GM21447 (cell line): ENCODE results near the gene VPS37C.

ENCODE experiments used
- ATAC-seq: cut with Tn5 transposase; IDR thresholded peaks from one replicate; pipeline ENCODE4 v1.9.1; 2021; ENCODE audit not compliant: unreplicated experiment

The VPS37C gene

GRCh38 chr11:61155741-61156140 lies 5.5 kb downstream of the VPS37C start:
- no peak for ATAC-seq

- no peak for ATAC-seq
These were observed 5.9 kb downstream of the VPS37C start for GRCh38 chr11:61155312-61155711.

GRCh38 chr11:61154528-61154927 lies 6.7 kb downstream of the VPS37C start:
- no peak for ATAC-seq

GRCh38 chr11:61153593-61154095 lies 7.6 kb downstream of the VPS37C start:
- ATAC-seq = no peak

- ATAC-seq = no peak
These were observed 8.2 kb downstream of the VPS37C start for GRCh38 chr11:61152816-61153592.

- ATAC-seq = no peak
These were observed 9.5 kb downstream of the VPS37C start for GRCh38 chr11:61151545-61152252.

GRCh38 chr11:61150706-61151544 lies 10.3 kb downstream of the VPS37C start:
- no peak for ATAC-seq

GRCh38 chr11:61149624-61150615 lies 11.3 kb downstream of the VPS37C start:
- no peak for ATAC-seq

- ATAC-seq = no peak
These were observed 13.2 kb downstream of the VPS37C start for GRCh38 chr11:61147791-61148620.

GRCh38 chr11:61147271-61147670 lies 14.0 kb downstream of the VPS37C start:
- no peak for ATAC-seq

- ATAC-seq = no peak
These were observed 14.8 kb downstream of the VPS37C start for GRCh38 chr11:61146416-61146815.

- ATAC-seq = no peak
These were observed 15.8 kb downstream of the VPS37C start for GRCh38 chr11:61145228-61146005.

GRCh38 chr11:61144511-61145179 lies 16.6 kb downstream of the VPS37C start:
- no peak for ATAC-seq

- no peak for ATAC-seq
These were observed 18.8 kb downstream of the VPS37C start for GRCh38 chr11:61142424-61142823.

- ATAC-seq = no peak
These were observed 19.6 kb downstream of the VPS37C start for GRCh38 chr11:61141601-61142028.

- ATAC-seq = no peak
These were observed 20.8 kb downstream of the VPS37C start for GRCh38 chr11:61140416-61140815.

- no peak for ATAC-seq
These were observed 21.8 kb downstream of the VPS37C start for GRCh38 chr11:61139387-61139786.

- ATAC-seq = no peak
These were observed 22.3 kb downstream of the VPS37C start for GRCh38 chr11:61138935-61139334.
